ENCODE results near the gene HOXB5.

The HOXB5 gene

GRCh38 chr17:48601539-48602425 is 8.2 kb upstream of the HOXB5 start:
- no peak for DNase-seq

- DNase-seq = no peak
These were observed 7.6 kb upstream of the HOXB5 start for GRCh38 chr17:48601207-48601538.

- no peak for DNase-seq
These were observed 6.9 kb upstream of the HOXB5 start for GRCh38 chr17:48600244-48601098.

- no peak for DNase-seq
These were observed 5.8 kb upstream of the HOXB5 start for GRCh38 chr17:48599354-48599753.

GRCh38 chr17:48598736-48599135 is 5.2 kb upstream of the HOXB5 start:
- DNase-seq = no peak

- DNase-seq = no peak
These were observed 4.4 kb upstream of the HOXB5 start for GRCh38 chr17:48597778-48598631.

GRCh38 chr17:48597528-48597777 is 3.9 kb upstream of the HOXB5 start:
- DNase-seq = no peak

GRCh38 chr17:48596735-48597527 is 3.4 kb upstream of the HOXB5 start:
- no peak for DNase-seq

- no peak for DNase-seq
These were observed 2.6 kb upstream of the HOXB5 start for GRCh38 chr17:48596000-48596734.

- DNase-seq = no peak
These were observed 1.9 kb upstream of the HOXB5 start for GRCh38 chr17:48595278-48595999.

- no peak for DNase-seq
These were observed 1.1 kb upstream of the HOXB5 start for GRCh38 chr17:48594538-48595277.

- DNase-seq = peak; percentile 81
These were observed 410 bp upstream of the HOXB5 start for GRCh38 chr17:48593840-48594537.

GRCh38 chr17:48592577-48592976 is 1.0 kb downstream of the HOXB5 start:
- no peak for DNase-seq

- no peak for DNase-seq
These were observed 1.5 kb downstream of the HOXB5 start for GRCh38 chr17:48592057-48592514.

- DNase-seq = no peak
These were observed 2.1 kb downstream of the HOXB5 start for GRCh38 chr17:48591255-48592056.

- DNase-seq = no peak
These were observed 2.9 kb downstream of the HOXB5 start for GRCh38 chr17:48590607-48591161.

GRCh38 chr17:48589831-48590606 is 3.6 kb downstream of the HOXB5 start, which contains the start of gene HOXB3:
Gene HOXB3 (minus strand): TSS chr17:48590241. CDS start chr17:48552474, 37,767 bp downstream.
- no peak for DNase-seq
